RCC 7860 (cell line): Measurements from ENCODE around the gene ZNF277.
A peak's percentile ranks its signal among the peaks of the same experiment; 100 is the strongest.

Experiments
- DNase-seq: peaks from one replicate; pipeline ENCODE4 v3.0.0-alpha.2; 2015; ENCODE audit warnings: low spot score
- FAIRE-seq: peaks from 2 replicates; lab custom pipeline; 2012; peaks lifted over from hg19 to GRCh38; lab: Jason Lieb, UNC

The ZNF277 gene, protein sequence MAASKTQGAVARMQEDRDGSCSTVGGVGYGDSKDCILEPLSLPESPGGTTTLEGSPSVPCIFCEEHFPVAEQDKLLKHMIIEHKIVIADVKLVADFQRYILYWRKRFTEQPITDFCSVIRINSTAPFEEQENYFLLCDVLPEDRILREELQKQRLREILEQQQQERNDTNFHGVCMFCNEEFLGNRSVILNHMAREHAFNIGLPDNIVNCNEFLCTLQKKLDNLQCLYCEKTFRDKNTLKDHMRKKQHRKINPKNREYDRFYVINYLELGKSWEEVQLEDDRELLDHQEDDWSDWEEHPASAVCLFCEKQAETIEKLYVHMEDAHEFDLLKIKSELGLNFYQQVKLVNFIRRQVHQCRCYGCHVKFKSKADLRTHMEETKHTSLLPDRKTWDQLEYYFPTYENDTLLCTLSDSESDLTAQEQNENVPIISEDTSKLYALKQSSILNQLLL

DNA sequence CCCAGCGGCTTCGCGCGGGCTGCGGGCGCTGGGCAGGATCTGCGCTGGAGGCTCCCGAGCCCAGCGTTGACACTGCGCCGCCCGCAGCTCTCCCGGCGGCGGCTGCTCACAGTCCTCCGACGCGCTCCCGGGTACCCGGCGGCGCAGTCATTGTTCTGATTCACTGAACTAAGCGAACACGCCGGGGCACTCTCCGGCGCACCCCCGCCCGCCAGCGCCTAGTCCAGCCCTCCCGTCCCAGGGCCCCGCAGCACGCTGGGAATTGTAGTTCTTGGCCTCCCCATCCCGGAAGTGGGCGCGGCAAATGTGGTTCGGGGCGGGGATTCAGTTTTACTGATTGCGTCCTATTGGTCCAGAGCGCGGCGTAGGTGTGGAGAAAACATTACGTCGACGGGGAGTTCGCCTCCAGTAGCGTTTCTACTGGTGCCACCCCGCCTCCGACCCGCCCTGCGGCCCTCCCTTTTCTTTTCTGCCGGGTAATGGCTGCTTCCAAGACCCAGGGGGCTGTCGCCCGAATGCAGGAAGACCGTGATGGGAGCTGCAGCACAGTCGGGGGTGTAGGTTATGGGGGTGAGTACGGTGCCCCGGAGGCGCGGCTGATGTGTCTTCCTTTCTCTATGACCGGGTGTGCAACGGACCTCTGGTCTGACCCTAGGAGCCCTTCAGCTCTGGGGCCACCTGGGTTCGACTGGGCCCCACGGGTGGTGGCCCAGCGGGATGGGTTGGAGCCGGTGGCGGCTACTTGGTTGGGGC lies at the start of gene ZNF277, which contains the start of gene DOCK4:
ZNF277 (plus strand) TSS at position 458 of the 753 bp plus-strand sequence; CDS start at position 480, 22 bp downstream.
DOCK4 (minus strand) TSS at position 162 of the 753 bp plus-strand sequence. CDS start 261 bp downstream, outside the sequence.
- peak; percentile 99 for DNase-seq
- peak; percentile 93 for FAIRE-seq

DNA sequence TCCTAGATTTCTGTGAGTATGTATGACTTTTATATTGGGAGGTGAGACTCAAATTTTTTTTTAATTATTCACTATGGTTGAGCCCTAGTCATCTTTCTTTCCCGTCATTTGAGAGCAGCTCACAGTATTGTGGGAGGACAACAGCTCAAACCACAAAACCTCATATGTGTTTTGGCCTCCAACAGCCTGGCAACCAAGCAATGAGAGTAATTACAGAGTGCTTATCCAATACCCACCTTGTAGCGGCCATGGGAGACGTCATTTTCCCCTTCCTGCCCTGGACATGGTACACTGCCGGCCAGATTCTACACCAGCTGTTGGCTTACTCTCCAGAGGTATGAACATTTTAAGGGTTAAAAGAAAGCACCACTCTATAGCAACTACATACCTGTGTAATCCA lies 49.4 kb upstream of the ZNF277 start:
- peak; percentile 99 for DNase-seq
- FAIRE-seq = peak; percentile 99

DNA sequence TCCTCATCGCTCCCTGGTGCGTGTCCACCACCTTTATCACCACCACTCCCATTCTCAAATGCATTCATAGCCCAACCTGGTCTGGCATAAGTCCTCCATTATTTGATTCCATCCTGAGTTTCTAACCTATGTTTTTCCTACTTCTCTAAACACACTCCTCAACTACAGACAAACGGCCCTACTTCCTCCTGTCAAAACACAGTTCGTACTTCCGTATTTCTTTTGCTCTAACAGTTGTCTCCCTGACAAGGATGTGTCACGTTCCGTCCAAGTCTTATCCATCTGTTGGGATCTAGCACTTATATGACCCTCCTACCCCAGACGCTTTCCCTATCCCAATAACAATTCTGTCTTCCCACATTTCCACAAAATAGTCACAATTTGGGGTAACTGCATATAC lies 47.1 kb upstream of the ZNF277 start:
- no peak for FAIRE-seq

DNA sequence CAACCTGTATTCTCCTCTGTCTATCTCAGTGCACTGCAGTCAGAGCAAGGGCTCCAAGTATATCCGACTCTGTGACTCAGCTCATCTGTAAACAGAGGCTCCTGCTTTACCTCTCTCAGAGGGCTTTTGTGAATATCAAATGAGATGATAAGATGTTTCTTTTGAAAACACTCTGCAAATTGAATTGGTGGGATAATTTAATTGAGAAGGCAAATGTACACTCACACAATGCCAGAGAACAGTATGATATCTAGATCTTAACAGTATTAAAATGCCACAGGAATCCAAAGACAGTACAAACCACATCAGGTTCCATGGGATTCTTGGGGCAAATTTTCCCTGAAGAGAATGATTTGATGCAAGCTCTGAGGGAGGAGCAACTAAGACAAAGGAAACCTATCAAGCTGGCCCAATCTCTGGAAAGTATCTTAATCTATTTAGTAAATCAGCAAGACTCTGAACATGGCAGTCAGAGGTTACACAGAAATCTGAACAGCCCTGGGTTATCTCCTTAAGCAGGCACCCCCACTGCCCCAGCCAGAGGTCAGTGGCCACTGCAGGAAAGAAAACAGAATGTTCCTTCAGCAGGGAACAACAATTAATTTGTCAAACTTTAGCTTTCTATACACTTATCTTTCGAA lies 46.2 kb upstream of the ZNF277 start:
- peak; percentile 64 for DNase-seq
- peak; percentile 83 for FAIRE-seq

More for the DNA sequence above, 47.1 kb upstream of the ZNF277 start:
- no peak for DNase-seq

DNA sequence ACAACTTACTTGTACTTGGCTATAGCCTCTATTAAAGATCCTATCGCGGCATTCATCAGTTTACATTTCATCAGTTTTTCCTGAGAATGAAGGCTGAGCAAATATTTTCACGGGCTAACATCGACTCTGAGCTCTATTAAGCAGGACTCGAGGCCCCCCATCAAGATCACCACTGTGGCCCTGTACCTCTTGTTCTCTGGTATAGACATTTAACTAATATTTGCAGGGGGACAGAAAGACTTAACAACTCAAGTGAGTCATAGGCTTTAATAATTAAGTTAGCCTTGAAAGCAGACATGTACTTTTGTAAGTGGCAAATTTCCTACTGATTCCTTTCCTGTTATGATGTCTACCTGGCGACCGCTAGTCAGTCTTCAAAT lies 45.7 kb upstream of the ZNF277 start:
- DNase-seq (no peak), FAIRE-seq (peak; percentile 11)

DNA sequence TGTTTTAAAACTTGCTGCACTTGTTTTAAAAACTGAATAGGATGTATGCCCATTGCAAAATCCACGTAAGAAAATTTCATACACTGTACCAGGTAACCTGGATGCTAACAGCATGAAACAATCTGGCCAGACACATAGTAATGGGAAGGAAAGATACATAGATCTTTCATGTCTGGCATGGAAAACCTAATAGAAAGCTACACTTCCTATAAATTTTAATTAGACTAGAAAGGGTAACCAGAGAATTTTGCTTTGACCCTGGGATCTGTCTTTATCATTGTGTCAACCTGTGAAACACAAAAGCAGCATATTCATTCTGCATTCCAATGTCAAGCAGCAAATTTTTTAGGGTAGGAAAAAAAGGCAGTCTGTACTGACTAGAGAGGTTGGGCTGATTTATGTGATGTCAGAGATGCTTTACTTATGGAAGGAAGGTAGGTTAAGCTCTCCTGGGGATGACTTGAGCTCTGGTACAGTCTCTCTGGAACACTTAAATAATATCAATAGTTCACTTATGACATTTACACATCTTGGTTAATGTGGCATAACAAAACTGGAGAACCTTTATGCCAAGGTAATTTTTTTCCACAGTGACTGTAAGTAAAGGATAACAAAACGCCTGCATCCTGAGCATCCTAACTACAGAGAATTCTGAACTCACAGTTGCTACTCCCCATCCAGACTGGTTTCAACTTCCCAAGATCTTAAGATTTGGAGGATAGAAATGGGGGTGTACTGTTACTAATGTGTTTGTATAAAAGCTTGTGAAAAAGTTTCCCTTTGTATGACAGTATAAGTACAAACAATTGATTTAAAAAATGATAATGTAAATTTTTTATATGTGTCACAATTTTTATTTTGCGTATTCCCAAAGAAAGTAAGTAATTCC lies 45.0 kb upstream of the ZNF277 start:
- DNase-seq (no peak), FAIRE-seq (no peak)

DNA sequence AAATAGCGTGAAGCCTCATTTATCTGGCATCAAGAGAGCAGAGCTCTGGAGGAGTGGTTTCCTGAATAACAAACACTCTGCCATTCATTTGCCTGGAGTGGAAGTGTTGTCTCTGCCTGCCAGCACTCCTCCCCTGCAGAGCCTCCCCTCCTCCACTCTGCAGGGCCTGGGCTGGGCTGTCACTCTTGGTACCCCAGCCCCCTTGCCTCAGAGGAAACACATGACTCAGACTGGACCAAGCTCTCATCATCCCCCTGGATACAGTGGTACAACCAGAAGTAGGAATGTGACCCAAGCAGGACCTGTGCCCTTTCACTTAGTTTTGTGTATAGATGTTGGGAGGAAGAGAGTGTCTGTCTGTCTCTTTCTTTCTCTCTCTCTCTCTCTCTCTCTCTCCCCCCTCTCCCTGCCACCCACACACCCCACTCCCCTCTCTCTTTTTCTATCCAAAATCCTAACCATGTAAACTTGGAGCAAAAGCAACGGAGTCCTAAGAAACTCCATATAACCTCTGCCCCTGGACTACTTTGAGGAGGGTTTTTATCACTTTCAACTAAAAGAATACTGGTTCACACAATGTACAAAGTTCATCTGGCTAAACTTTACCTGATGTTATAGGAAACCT lies 44.2 kb upstream of the ZNF277 start:
- FAIRE-seq = peak; percentile 78
- peak; percentile 90 for DNase-seq

DNA sequence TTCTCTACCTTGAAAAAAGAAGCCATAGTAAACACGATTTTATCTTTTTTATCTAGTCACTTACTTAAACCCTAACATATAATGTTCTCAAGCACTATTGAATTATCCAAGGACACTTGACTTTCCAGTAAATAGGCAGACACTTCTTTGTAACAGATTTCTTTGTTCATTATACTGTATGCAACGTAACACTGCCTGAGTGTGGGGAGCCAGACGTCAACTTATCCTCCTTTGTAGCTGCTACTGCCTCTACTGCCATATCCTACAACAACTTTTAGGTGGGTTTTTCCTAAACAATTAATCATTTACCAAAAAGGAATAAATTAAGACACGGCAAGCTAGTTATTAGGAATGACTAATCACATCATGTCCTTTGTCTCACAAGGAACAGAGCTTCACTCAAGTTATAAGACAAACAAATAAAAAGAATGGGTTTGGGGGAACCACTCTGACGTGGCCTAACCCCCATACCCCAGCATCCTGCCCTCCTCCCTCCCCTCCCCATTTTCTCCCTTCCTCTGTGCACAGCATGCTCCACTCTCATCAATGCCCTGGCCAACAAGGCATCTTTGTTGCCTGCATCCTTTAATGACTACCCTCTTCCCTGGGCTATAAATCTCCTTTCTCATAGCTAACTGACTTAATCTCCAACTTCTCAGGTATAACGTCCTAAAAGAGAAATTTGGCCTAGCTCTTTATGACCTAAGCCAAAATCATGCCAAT lies 43.5 kb upstream of the ZNF277 start:
- no peak for FAIRE-seq
- DNase-seq = no peak

DNA sequence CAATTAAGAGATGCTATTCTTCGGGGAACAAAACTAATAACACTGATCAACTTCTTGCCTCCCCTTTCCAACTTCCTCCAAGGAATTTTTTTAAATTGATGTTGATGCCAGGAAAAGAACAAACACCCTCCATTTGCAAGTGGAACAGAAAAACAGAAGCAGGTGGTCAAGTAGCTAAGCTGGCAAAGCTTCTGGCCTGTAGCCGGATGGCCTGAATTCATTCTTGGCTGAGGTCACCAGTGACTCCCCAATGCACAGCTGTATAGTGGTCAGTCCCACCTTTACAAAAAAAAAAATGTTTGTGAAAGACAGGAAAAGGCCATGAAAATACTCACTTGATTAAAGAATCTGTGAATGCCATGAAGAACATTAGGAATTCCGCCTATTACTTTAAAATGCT lies 39.3 kb upstream of the ZNF277 start:
- DNase-seq = no peak
- no peak for FAIRE-seq

DNA sequence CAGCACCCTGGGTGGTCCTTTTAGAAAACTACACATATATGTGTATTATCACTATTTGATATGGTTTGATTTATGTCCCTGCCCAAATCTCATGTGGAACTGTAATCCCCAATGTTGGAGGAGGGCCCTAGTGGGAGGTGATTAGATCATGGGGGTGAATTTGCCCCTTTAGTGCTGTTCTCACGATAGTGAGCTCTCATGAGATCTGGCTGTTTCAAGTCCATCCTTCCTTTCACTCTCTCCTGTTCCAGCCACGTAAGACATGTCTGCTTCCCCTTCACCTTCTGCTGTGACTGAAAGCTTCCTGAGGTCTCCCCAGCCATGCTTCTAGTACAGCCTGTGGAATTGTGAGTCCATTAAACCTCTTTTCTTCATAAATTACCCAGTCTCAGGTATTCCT lies 37.6 kb upstream of the ZNF277 start:
- DNase-seq (no peak), FAIRE-seq (no peak)

DNA sequence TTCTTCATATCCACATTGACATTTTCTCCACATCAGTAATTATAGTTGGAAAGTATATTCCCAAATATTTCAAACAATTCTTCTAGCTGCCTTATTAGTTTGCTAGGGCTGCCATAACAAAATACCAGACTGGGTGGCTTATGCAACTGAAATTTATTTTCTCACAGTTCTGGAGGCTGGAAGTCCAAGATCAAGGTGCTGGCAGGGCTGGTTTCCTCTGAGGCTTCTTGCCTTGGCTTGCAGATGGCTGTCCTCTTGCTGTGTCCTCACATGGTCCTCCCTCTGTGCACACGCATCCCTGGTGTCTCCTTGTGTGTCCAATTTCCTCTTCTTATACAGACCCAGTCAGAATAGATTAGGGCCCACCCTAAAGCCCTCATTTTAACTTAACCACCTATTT lies 34.8 kb upstream of the ZNF277 start:
- DNase-seq = no peak
- FAIRE-seq = no peak

DNA sequence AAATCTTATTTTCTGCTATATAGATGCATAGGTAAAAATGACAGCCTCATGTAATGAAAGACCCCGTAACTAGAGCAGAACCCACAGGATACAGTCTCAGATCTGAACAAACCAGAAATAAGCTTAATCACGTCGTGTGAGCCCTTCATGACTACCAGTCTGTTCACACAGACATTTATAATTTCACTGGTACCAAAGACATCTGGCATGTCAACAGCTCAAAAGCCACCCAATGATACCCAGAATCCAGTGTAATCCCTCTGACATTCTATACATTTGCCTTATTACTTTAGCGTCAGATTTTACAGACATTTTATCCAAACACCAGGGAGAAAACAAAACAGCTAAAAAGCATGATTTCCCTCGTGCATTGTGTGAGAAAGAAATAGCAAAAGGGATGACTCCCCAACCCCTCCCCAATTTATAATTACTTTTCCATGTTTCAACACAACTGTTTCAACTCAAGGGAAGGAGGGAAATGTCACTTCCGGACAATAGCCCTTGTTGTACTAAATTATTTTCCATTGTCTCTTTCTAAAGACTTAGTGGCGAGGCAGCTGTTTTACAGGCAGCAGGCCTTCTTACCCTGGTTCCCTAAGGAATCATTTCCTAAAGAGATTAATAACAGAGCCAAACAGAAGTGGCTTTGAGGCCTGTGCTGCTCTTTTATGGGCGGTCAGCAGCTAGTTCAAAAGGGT lies 33.5 kb upstream of the ZNF277 start:
- no peak for DNase-seq
- no peak for FAIRE-seq

DNA sequence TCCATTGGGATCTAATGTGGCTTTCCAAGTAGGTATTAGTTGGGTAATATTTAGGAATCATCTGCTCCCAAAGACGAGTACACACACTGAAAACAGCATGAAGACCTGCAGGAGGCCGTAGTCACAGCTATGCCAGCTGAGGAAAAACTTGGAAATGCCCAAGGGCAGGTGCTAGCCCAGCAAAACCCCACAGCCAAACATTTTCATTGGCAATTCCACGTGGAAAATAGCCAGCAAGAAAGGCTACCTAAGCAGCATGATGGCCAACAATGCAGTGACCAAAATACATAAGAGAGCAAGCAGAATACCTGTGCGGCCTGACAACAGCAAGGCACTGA lies 33.0 kb upstream of the ZNF277 start:
- DNase-seq (no peak), FAIRE-seq (no peak)

DNA sequence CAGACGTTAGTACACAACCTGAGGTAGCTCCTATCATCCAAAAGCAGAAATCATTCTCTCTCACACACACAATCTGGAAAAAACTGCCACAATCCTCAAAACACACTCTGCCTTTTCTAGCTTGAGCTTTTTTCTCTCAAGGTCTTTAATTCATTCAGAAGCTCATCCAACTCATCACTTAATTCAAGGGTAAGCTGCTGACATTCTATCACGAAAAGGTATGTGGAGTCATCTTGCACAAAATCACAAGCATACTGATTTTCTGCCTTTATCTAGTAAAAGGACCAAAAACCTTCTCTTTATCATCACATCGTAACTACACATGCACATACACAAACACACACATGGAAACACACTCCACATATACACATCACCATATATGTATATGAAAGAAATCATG lies 32.3 kb upstream of the ZNF277 start:
- no peak for DNase-seq
- FAIRE-seq = no peak

DNA sequence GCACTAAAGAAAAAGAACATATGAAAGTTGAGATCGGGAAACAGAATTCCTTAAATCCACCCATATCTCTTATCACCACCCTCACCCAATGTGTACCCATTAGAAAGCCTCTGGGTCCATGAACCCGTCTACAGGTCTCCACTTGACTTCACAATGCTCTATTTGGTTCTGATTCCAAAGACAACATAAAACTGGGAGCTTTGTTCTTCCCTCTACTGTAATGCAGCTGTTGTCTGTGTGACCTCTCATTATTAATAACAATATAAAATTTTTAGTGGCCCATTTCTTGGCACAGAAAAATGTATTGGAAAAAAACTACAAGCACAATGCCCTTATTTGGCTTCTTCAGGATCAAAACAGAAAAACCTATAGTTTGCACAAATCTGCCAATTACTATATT lies 30.3 kb upstream of the ZNF277 start:
- no peak for DNase-seq
- no peak for FAIRE-seq

DNA sequence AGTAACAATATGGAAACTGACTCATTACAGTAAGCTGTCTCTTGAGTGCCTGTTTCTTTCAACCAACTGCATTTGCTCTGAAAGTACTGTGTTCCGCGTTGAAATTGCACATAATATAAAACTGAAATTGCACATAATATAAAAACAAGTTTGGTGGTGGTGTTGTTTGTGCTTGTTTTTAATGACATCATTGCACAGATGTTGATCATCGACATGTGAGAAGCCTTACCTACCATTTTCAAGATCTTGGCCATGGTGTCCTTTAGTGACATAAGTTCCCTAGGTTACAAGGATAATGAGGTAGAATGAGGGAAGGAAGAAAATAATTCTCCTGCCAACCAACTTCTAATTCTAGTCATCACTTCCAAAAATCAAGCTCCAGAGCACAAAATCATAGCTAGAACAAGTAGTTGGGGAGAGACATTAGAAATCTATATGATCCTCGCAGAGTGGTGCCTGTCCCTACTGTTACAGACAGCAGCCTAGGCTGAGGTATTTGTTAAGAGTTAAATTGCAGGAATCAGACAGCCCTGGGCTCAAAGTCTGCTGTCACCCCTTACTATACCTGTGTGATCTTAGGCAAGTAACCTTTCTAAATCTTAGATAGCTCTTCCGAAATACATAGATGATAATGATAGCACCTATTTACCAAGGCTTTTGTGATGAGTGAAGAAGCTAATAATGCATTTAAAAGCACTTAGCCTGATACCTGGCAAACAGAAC lies 29.6 kb upstream of the ZNF277 start:
- DNase-seq = no peak
- no peak for FAIRE-seq

DNA sequence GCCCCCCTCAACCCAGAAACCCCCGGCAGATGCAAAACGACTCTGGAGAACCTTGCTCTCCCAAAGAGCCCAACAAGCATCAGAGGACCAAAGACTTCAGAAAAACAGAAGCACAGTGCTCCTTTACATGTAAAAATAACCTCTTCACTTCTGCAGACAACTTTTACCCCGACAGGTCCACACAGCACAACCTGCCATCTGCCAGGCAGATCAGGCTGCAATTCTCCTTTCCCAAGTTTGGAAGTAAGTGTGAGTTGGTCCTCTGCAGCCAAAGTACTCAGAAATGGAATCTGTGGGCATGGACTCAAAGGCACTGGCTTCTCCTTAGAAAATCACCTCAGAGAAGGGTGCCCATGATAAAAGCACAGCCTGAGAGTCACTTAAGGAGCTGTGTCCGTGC lies 26.3 kb upstream of the ZNF277 start:
- no peak for DNase-seq
- FAIRE-seq = no peak

DNA sequence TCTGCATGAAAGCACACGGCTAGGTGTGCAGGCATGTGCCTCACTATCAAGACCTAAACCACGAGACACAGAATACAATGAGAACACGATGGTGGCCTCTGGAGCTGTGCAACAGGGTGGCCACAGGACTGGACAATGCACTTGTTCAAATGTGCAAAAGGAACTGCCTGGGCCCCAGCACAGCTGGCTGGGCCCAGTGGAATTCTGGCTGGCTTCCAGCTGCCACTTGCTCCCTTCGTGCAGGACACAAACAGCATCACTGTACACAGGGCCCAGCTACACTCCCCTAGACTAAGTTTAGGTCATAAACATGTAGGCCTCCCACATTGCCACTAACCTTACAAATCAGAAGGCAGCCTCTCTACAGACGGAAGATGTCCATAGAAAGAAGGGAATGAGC lies 23.7 kb upstream of the ZNF277 start:
- FAIRE-seq (no peak), DNase-seq (no peak)
